Caki2 (cell line): ENCODE results near the gene PCBP3. TPM values are rescaled to one million over a fixed set of nuclear protein-coding genes. Genes with fewer than 3 reads are reported as not detected.
A peak's percentile ranks its signal among the peaks of the same experiment; 100 is the strongest.
"Not testable (repeated sequence)": the region's sequence is repeated elsewhere in the genome, so short reads cannot be mapped to it uniquely, and the experiment has no call there.

Experiments used
- DNase-seq: peaks from one replicate; pipeline ENCODE4 v3.0.0-alpha.2; 2015; ENCODE audit warnings: low read depth
- in situ Hi-C: cut with HindIII; loops from 2 replicates; pipeline ENCODE4 v1.10.0; 2016; ENCODE audit warnings: low sequenced_read_pairs, low pct_unique_long_range_greater_than_20kb, mixed read lengths
- total RNA-seq: library from RNA; depleted of rRNA; stranded (reverse); fragments of >200 nt; shearing (Covaris generic); gene quantifications from 2 replicates; pipeline ENCODE4 v1.2.3, GENCODE V29; 2014; ENCODE audit warnings: low replicate concordance

The PCBP3 gene
- total RNA-seq, 1 experiment from 2014 or later, result not detected

- DNase-seq, result no peak
- in situ Hi-C loops, result no loop called here
These were observed 311.4 kb downstream of the PCBP3 start for GRCh38 chr21:45954921-45955320.

GRCh38 chr21:45957551-45957950 is 314.0 kb downstream of the PCBP3 start:
- DNase-seq, result no peak
- in situ Hi-C loops, result no loop called here

GRCh38 chr21:45957981-45958600 is 314.6 kb downstream of the PCBP3 start:
- in situ Hi-C loops, result no loop called here
- DNase-seq, result no peak

GRCh38 chr21:45959182-45959581 is 315.7 kb downstream of the PCBP3 start:
- DNase-seq, result no peak
- in situ Hi-C loops, result no loop called here

- no peak for DNase-seq
- in situ Hi-C loops, result no loop called here
These were observed 316.4 kb downstream of the PCBP3 start for GRCh38 chr21:45959779-45960390.

GRCh38 chr21:45961408-45961807 is 317.9 kb downstream of the PCBP3 start:
- in situ Hi-C loops, DNase-seq: not testable (repeated sequence)

GRCh38 chr21:45962531-45963231 is 319.2 kb downstream of the PCBP3 start:
- no peak for DNase-seq
- in situ Hi-C loops, result no loop called here

GRCh38 chr21:45963232-45963570 is 319.7 kb downstream of the PCBP3 start:
- no peak for DNase-seq
- in situ Hi-C loops, result no loop called here

- no peak for DNase-seq
- in situ Hi-C loops, result no loop called here
These were observed 321.1 kb downstream of the PCBP3 start for GRCh38 chr21:45964649-45965048.

GRCh38 chr21:45965084-45965809 is 321.7 kb downstream of the PCBP3 start:
- in situ Hi-C loops, result no loop called here
- no peak for DNase-seq

- in situ Hi-C loops, result no loop called here
These were observed 323.4 kb downstream of the PCBP3 start for GRCh38 chr21:45966791-45967394.

GRCh38 chr21:45969921-45970673 is 326.6 kb downstream of the PCBP3 start:
- in situ Hi-C loops, result no loop called here
- no peak for DNase-seq

More at GRCh38 chr21:45966791-45967394, 323.4 kb downstream of the PCBP3 start:
- no peak for DNase-seq

- in situ Hi-C loops, result no loop called here
- peak; percentile 22 for DNase-seq
These were observed 327.4 kb downstream of the PCBP3 start for GRCh38 chr21:45970674-45971615.

GRCh38 chr21:45971616-45972352 is 328.3 kb downstream of the PCBP3 start:
- in situ Hi-C loops, result no loop called here
- no peak for DNase-seq

GRCh38 chr21:45972353-45972715 is 328.8 kb downstream of the PCBP3 start:
- in situ Hi-C loops, result no loop called here
- no peak for DNase-seq

- in situ Hi-C loops, result no loop called here
- no peak for DNase-seq
These were observed 329.4 kb downstream of the PCBP3 start for GRCh38 chr21:45972716-45973474.
